Mesothelial cell of epicardium (in vitro differentiated cells): Measurements from ENCODE around the gene LAMA3. TPM values are rescaled to one million over a fixed set of nuclear protein-coding genes. Genes with fewer than 3 reads are reported as not detected.

ENCODE experiments used
- DNase-seq, 2 experiments: peaks; one replicate each; pipeline ENCODE4 v3.0.0; 2021; ENCODE audit warnings: low spot score in 2 of 2; ENCODE audit not compliant: unreplicated experiment in 2 of 2
- H3K27ac Mint-ChIP-seq: 2 replicates; pipeline ENCODE4 v1.8.0; 2021; ENCODE audit warnings: mixed read lengths
- H3K27me3 Mint-ChIP-seq: 2 replicates; pipeline ENCODE4 v1.8.0; 2021; ENCODE audit warnings: low read depth, mixed read lengths
- H3K36me3 Mint-ChIP-seq: 2 replicates; pipeline ENCODE4 v1.8.0; 2021; ENCODE audit warnings: mixed read lengths
- H3K4me1 Mint-ChIP-seq: 2 replicates; pipeline ENCODE4 v1.8.0; 2021; ENCODE audit warnings: mixed read lengths
- H3K4me3 Mint-ChIP-seq: 2 replicates; pipeline ENCODE4 v1.8.0; 2021; ENCODE audit warnings: mild to moderate bottlenecking, moderate library complexity, mixed read lengths
- H3K9me3 Mint-ChIP-seq: 2 replicates; pipeline ENCODE4 v1.8.0; 2021; ENCODE audit warnings: mixed read lengths
- CTCF ChIP-seq: fragments of 200-600 bp; sonication (generic); IDR thresholded peaks from one replicate; pipeline ENCODE4 v1.5.0; 2021; ENCODE audit warnings: antibody characterized with exemption; ENCODE audit not compliant: unreplicated experiment
- total RNA-seq: library from RNA; stranded (reverse); gene quantifications from 3 replicates; pipeline ENCODE4 v1.2.1, GENCODE V29; 2021

Gene LAMA3
- total RNA-seq, 1 donor from 2014 or later: 6.7 TPM

GRCh38 chr18:23693846-23694245, 4.6 kb downstream of the LAMA3 start:
- H3K27me3 Mint-ChIP-seq: peaks cover 31% of the 10 kb centered on the region
- no peak for DNase-seq
- H3K4me3 Mint-ChIP-seq: no peak overlapping the region
- H3K27ac Mint-ChIP-seq: no peak overlapping the region
- peaks cover 9% of the 10 kb centered on the region for H3K4me1 Mint-ChIP-seq
- H3K9me3 Mint-ChIP-seq: no peaks in the 10 kb centered on the region
- no peak for TF ChIP-seq CTCF
- H3K36me3 Mint-ChIP-seq: no peaks in the 10 kb centered on the region

- no peak overlapping the region for H3K27ac Mint-ChIP-seq
Observed at GRCh38 chr18:23694637-23695430, 5.6 kb downstream of the LAMA3 start.

GRCh38 chr18:23701017-23701416, 11.8 kb downstream of the LAMA3 start:
- Mint-ChIP-seq H3K36me3 (no peaks in the 10 kb centered on the region), H3K27ac (no peak overlapping the region), H3K4me1 (peaks cover 6% of the 10 kb centered on the region), H3K27me3 (peaks cover 16% of the 10 kb centered on the region), H3K4me3 (no peak overlapping the region), H3K9me3 (no peaks in the 10 kb centered on the region)
- no peak for TF ChIP-seq CTCF
- DNase-seq: no peak

More at GRCh38 chr18:23694637-23695430, 5.6 kb downstream of the LAMA3 start:
- Mint-ChIP-seq H3K4me1 (peaks cover 11% of the 10 kb centered on the region), H3K36me3 (no peaks in the 10 kb centered on the region), H3K27me3 (peaks cover 26% of the 10 kb centered on the region), H3K4me3 (no peak overlapping the region), H3K9me3 (no peaks in the 10 kb centered on the region)
- no peak for TF ChIP-seq CTCF
- no peak for DNase-seq

- H3K27ac Mint-ChIP-seq: no peak overlapping the region
- H3K4me1 Mint-ChIP-seq: peaks cover 6% of the 10 kb centered on the region
- H3K27me3 Mint-ChIP-seq: peaks cover 16% of the 10 kb centered on the region
- no peak for TF ChIP-seq CTCF
- H3K9me3 Mint-ChIP-seq: no peaks in the 10 kb centered on the region
- H3K4me3 Mint-ChIP-seq: no peak overlapping the region
- H3K36me3 Mint-ChIP-seq: no peaks in the 10 kb centered on the region
- no peak for DNase-seq
Observed at GRCh38 chr18:23701544-23702064, 12.4 kb downstream of the LAMA3 start.

GRCh38 chr18:23702606-23703005, 13.4 kb downstream of the LAMA3 start:
- H3K36me3 Mint-ChIP-seq: peaks cover 2% of the 10 kb centered on the region
- no peak for DNase-seq
- no peak for TF ChIP-seq CTCF

More at GRCh38 chr18:23702606-23703005, 13.4 kb downstream of the LAMA3 start:
- Mint-ChIP-seq H3K27me3 (peaks cover 16% of the 10 kb centered on the region), H3K4me1 (peaks cover 6% of the 10 kb centered on the region), H3K9me3 (peaks cover 4% of the 10 kb centered on the region), H3K27ac (no peak overlapping the region), H3K4me3 (no peak overlapping the region)
